NCI-H1105 treated with DMSO at 0.1 percent for 48 hours (cell line): ENCODE results near the gene CARS1.

Source experiments
- DNase-seq: peaks from one replicate; lab custom pipeline; 2025; lab: John Stamatoyannopoulos, UW

The CARS1 gene

GRCh38 chr11:3037945-3038271 lies 19.3 kb downstream of the CARS1 start:
- no peak for DNase-seq

DNA sequence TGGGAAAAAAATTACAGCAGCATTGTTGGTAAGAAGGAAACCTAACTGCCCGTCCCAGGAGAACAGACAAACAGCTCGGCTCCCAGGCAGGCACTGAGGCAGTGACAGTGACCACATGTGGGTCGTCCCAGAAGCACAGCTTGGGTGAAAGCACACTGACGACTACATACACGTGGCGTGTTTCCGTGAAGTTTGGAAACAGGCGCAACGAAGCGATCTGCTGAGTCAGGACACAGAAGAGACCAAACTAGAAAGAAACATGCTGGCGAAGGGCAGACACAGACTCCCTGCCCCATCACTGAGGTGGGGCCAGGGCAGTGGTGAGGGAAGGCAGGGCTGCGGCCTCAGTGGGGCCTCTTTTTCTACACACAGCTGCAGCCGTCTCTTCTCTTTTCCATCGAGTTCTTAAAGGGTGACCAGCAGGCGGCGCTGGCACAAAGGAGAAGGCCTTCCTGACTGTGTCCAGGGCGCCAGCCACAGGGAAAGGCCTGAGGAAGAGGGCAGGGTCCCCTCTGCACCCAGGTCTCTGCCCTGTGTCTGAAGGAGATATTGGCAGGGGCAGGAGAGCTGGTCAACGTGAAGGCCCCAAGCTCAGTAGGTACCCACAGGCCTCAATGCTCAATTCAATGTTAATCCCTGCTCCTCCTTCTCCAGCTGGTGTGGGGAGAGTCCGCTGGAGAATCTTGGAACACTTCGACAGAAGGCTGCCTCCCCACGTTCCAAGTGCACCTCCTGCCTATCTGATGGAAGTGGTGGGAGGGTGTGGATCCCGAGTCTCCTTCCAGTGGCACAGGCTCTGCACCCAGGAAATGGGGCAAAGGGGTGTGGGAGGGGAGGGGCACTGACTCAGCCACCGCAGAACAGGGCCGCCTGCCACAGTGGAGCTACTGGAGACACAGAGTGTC lies 19.9 kb downstream of the CARS1 start:
- DNase-seq: peak; percentile 60

DNA sequence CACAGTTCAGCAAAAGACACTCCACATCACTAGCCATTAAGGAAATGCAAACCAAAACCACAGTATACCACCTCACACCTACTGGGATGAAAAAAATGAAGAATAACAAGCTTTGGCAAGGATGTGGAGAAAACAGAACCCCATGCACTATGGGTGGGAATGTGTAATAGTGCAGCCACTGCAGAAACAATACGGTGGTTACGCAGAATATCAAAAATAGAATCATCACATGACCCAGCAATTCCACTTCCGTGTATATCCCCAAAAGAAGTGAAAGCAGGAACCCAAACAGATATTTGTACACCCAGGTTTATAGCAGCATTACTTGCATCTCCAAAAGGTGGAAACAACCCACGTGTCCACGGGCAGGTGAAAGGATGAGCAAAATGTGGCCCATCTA lies 20.8 kb downstream of the CARS1 start:
- DNase-seq: no peak

GRCh38 chr11:3035333-3035732 lies 21.9 kb downstream of the CARS1 start:
- no peak for DNase-seq

DNA sequence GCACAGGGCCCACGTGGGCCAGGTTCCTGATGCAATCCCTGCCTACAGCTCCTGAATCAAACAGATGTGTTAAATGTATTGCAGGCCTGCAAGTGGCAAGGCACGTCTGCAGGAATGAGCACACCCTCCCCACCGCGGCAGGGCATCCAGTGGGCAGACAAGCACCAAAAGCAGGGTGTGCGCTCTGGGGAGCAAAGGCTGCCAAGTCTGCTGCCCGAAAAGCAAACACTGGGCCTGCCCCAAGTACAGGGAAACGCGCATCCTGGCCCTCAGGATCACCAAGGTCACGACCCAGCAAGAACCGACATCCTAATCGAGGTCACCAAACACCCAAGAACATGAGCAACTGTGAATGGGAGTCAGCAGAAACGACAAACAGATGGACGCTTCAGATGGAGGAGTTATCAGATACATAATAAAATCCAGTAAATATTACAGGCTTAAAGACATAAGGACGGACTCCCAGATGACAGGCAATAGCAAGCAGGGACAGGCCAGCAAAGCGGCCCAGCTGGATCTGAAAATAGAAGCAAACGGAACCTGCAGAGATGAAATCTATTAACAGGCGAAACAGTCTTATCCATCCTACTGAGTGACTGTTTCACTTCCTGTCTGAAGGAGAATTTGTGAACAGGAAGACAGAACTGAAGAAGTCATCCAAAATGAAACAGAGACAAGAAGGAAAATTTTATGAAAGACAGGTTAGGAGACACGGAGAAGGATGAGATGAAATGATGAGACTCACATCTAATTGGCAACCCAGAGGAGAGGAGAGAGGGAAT lies 26.7 kb downstream of the CARS1 start:
- DNase-seq: no peak

GRCh38 chr11:3028813-3029212 lies 28.4 kb downstream of the CARS1 start:
- DNase-seq: no peak

DNA sequence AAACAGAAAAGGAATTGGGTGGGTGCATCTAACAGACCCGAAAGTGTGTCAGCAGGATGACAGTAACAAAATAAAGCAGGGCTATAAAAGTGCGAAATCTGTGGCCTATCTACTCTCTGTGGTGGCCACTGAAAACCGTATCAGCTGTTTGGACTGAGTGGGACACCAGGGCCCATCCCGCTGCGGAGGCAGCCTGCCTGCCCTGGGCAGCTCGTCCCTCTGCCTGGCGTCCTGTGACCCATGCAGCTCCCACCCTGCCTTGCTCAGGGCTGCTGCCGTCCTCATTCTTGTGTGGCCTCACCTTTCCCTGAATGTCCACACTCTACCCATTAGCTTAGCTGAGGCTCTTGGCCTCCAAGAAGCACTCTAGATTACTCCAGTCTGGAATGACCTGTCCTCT lies 30.4 kb downstream of the CARS1 start:
- DNase-seq: no peak

DNA sequence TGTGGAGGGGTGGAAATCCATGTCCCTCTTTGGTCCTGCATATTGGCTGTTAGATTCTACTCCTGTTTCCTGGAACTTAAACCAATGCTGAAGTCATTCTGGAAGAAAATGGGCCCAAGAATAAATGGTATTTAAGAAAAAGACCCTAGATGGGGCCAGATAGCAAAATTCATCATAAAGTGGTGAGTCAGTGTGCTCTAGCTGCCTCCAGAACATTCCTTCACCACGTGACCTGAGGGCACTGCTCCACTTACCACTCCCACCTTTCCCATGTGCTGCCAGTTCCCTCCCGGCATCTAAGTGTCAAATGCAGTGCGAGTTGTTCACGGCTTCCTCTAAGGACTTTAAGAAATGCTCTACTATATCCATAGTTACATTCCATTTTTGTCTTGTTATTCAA lies 34.2 kb downstream of the CARS1 start:
- DNase-seq: no peak

- no peak for DNase-seq
Observed at GRCh38 chr11:3022300-3022967, 34.8 kb downstream of the CARS1 start.

DNA sequence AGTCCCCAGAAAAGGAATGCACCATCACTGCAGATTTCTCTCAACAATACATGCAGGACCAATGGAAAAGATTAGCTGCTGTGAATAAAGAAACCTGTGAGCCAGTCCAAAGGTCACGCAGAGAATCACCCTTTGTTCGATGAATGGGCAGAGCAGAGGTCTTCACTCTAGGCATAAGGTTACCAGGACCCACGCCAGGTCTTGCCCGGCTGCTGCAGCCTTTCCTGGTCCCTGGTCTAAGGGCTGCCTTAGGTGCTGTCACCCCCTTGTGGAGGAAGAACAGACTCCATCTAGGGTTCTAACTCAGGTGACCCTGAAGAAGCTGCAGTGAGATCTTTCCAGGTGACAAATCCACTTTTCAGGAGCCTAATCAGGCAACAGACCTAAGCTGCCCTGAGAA lies 36.1 kb downstream of the CARS1 start:
- peak; percentile 49 for DNase-seq

DNA sequence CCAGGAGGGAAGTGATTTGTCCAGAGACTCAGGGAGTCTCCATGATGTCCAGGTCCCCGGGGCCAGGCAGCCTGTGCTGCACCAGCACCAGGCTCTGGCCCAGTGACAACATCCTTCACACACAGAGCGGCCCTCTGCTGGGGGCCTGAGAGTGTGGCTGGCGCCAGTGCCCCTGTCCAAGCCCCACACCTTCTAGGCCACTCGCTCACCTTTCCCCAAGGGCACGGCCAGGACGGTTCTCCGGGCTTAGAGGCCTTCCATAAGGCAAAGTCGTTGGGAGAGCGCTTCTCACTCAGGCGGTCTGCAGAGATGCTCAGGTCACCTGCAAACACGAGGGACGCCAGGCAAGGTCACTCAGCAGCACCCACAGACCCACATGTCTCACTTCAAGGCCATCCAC lies 37.2 kb downstream of the CARS1 start:
- DNase-seq: no peak

DNA sequence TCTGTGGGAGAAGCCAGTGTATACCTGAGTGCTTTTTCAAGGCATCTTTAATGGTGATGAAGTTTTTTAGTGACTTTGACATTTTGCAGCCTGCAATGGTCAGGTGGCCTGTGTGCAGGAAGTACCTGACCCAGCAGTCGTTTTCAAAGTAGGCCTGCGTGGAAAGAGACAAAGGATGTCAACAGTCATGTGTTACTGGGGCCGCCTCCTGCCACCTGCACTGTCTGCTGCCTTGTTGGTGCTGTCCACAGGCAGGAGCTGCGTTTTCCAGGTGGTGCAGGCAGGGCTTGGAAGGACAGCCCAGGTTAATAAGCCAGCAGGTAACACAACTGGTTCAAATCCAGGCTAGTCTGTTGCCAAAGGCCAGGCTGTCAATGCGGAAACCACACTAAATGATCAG lies 38.6 kb downstream of the CARS1 start:
- DNase-seq: no peak

DNA sequence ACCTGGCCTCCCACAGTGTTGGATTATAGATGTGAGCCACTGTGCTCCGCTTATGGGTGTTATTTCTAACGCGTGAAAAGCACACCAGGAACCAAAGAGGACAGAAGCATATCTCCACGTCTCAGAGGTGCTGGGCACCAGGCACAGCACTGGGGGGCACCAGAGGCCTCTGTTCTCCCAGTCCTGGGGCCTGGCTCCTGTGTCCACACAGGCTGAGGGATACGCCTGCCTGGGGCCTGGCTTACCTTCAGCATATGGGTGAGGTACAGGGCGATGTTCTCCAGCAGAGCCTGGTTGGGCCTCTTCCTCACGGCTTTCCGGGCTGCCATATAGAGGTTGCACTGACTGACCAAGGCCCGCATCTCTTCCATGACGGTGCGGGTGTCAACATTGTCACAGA lies 40.4 kb downstream of the CARS1 start:
- no peak for DNase-seq

GRCh38 chr11:3015796-3016195 lies 41.4 kb downstream of the CARS1 start:
- no peak for DNase-seq

- no peak for DNase-seq
Observed at GRCh38 chr11:3014943-3015342, 42.3 kb downstream of the CARS1 start.

GRCh38 chr11:3014057-3014938 lies 42.9 kb downstream of the CARS1 start:
- no peak for DNase-seq

GRCh38 chr11:3011891-3012885 lies 45.0 kb downstream of the CARS1 start:
- DNase-seq: no peak

- no peak for DNase-seq
Observed at GRCh38 chr11:3010521-3011275, 46.5 kb downstream of the CARS1 start.

GRCh38 chr11:3010004-3010403 lies 47.2 kb downstream of the CARS1 start:
- DNase-seq: no peak

GRCh38 chr11:3009481-3009880 lies 47.7 kb downstream of the CARS1 start:
- no peak for DNase-seq
